Prostate gland (tissue), 2 donors: ENCODE results near the gene VPS29. TPM values are rescaled to one million over a fixed set of nuclear protein-coding genes. Genes with fewer than 3 reads are reported as not detected.
A peak's percentile ranks its signal among the peaks of the same experiment; 100 is the strongest.

ENCODE experiments used
- DNase-seq: peaks from one replicate; pipeline ENCODE4 v3.0.0-alpha.2; 2019; ENCODE audit warnings: low spot score
- H3K27ac ChIP-seq, 2 donors: fragments of 200-600 bp; sonication (generic); 2 replicates each; pipeline ENCODE4 v1.5.1; 2017 to 2019
- H3K27me3 ChIP-seq: fragments of 200-600 bp; sonication (generic); replicated peaks from 2 replicates; pipeline ENCODE4 v1.5.1; 2019; ENCODE audit not compliant: insufficient read depth
- H3K36me3 ChIP-seq, 2 donors: fragments of 200-600 bp; sonication (generic); 1 replicate in 1 of 2; 2 replicates in 1 of 2; pipeline versions ENCODE4 v1.5.1 to v1.8.1; 2017 to 2019
- H3K4me1 ChIP-seq: fragments of 200-600 bp; sonication (generic); replicated peaks from 2 replicates; pipeline ENCODE4 v1.5.1; 2019
- H3K4me3 ChIP-seq, 2 donors: fragments of 200-600 bp; sonication (generic); 2 replicates each; pipeline ENCODE4 v1.5.1; 2017 to 2019
- H3K9me3 ChIP-seq: fragments of 200-600 bp; sonication (generic); 2 replicates; pipeline ENCODE4 v1.5.1; 2017
- POLR2A ChIP-seq: fragments of 450-650 bp; IDR thresholded peaks from one replicate; pipeline ENCODE4 v1.6.1; 2016; ENCODE audit warnings: antibody characterized with exemption, mild to moderate bottlenecking
- POLR2AphosphoS5 ChIP-seq: sonication (generic); formaldehyde crosslinking; IDR thresholded peaks from one replicate; pipeline ENCODE4 v1.6.1; 2017; ENCODE audit warnings: antibody characterized with exemption
- WGBS: methylation state at CpG from one replicate; pipeline ENCODE4 v1.1.5; 2018; 5-methylcytosine and 5-hydroxymethylcytosine counted together
- intact Hi-C: fragments of 100-400 bp; cut with DNase I; formaldehyde crosslinking; loops from one replicate; pipeline ENCODE4 v1.14.2; 2022
- total RNA-seq, 2 donors: library from RNA; depleted of rRNA; stranded (reverse); fragments of >200 nt; gene quantifications; one replicate each; pipeline ENCODE4 v1.1.0, GENCODE V29; 2016
- TF ChIP-seq, protein P1 (sequence below), 4 experiments: fragments of 200-600 bp in 2 of 4; fragments of 450-650 bp in 2 of 4; sonication (generic) in 2 of 4; IDR thresholded peaks; 1 replicate in 3 of 4; 2 replicates in 1 of 4; pipeline ENCODE4 v1.5.1; 2016 to 2019; ENCODE audit warnings: antibody characterized with exemption in 4 of 4, mild to moderate bottlenecking in 2 of 4, moderate library complexity in 2 of 4

VPS29 gene
- total RNA-seq, 2 donors from 2014 or later = 60.5 to 89.8 TPM

DNA sequence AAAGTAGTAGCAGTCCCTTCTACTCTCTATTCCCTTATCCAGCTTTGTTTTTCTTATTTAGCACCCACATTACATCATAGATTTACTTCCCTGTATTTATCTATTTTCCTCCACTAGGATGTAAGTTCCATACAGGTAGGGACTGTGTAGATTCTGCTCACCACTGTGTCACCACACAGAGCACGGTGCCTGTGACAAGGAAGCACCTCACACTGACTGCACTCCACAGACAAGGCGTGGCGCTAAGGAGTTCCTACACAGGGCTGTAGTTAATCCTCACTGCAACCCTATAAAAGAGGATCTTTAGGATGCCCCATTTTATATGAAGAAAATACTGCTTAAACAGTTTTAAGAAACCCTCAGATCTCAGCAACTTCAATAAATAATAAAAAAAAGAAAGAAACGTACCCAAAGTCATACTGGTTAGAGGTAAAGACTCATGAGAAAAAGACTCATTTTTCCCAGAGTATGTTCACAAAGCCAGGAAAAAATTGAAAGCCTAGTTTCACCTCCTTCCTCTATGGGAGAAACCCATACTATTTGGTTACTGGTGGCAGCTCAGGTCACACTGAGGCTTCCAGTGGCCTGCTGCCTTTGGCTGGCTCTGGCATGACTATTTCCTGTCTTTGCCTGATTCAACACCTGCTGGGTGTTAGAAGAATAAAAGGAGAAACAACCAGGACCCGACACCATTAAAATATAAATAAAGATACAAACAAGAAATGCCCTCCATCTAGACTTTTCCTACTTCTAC is 37.1 kb upstream of the VPS29 start:
- no peaks in the 10 kb centered on the region for H3K9me3 ChIP-seq
- intact Hi-C loops = no loop called here
- 76% methylated on average over 5 of the region's 5 CpGs for WGBS
- DNase-seq = no peak
- peak overlapping the region; percentile 48 to 71 for H3K27ac ChIP-seq
- H3K4me3 ChIP-seq = no peak overlapping the region
- H3K27me3 ChIP-seq = no peaks in the 10 kb centered on the region
- TF ChIP-seq, protein P1, sequence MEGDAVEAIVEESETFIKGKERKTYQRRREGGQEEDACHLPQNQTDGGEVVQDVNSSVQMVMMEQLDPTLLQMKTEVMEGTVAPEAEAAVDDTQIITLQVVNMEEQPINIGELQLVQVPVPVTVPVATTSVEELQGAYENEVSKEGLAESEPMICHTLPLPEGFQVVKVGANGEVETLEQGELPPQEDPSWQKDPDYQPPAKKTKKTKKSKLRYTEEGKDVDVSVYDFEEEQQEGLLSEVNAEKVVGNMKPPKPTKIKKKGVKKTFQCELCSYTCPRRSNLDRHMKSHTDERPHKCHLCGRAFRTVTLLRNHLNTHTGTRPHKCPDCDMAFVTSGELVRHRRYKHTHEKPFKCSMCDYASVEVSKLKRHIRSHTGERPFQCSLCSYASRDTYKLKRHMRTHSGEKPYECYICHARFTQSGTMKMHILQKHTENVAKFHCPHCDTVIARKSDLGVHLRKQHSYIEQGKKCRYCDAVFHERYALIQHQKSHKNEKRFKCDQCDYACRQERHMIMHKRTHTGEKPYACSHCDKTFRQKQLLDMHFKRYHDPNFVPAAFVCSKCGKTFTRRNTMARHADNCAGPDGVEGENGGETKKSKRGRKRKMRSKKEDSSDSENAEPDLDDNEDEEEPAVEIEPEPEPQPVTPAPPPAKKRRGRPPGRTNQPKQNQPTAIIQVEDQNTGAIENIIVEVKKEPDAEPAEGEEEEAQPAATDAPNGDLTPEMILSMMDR (IDR thresholded peaks at IDR 0.05) = no peak
- peaks cover 7% of the 10 kb centered on the region for H3K4me1 ChIP-seq
- H3K36me3 ChIP-seq = no peaks in the 10 kb centered on the region

DNA sequence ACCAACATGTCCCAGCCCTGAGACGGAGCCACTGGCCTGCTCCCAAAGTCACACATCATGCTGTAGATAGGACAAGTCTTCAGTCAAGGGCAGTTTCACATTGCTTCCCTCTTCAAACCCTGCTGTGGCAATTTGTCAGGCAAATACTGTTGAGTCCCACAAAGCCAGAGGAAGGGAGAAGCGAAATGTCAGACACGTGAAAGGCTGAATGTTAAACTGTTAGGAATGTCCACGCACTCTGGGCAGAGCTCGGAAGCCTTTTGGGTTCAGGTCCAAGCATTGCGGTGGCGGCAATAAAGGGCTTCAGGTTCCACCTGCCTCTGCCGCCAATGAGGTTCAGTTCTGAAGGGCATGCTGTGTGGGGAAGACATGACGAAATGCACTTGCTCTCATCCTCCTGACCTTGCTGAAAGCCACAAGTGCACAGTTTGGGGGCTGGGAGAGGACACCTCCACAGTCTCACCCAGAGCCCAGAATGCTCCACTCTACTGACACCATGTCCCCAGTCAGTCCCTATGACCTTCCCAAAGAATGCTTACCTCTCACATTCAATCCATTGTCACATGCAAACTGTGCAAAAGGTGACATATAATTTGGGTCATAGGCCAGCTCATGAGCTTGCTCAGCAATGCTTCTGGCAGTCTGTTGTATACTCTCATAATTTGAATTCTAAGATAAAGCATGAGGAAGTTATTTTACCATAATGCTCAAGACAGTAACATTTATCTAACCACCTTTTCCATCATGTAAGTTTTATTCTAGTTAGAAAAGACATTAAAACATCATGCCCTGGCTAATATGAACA is 35.9 kb upstream of the VPS29 start:
- TF ChIP-seq, protein P1 (IDR thresholded peaks at IDR 0.05) = no peak
- TF ChIP-seq POLR2AphosphoS5 (peak; percentile 68), POLR2A (peak; percentile 25)
- H3K36me3 ChIP-seq = no peaks in the 10 kb centered on the region
- H3K9me3 ChIP-seq = no peaks in the 10 kb centered on the region
- intact Hi-C loops = no loop called here
- H3K27me3 ChIP-seq = no peaks in the 10 kb centered on the region
- peak; percentile 82 for DNase-seq
- H3K27ac ChIP-seq = peak overlapping the region; percentile 48 to 71
- no peak overlapping the region for H3K4me3 ChIP-seq
- WGBS = 14% methylated on average over 9 of the region's 9 CpGs
- peaks cover 9% of the 10 kb centered on the region for H3K4me1 ChIP-seq

DNA sequence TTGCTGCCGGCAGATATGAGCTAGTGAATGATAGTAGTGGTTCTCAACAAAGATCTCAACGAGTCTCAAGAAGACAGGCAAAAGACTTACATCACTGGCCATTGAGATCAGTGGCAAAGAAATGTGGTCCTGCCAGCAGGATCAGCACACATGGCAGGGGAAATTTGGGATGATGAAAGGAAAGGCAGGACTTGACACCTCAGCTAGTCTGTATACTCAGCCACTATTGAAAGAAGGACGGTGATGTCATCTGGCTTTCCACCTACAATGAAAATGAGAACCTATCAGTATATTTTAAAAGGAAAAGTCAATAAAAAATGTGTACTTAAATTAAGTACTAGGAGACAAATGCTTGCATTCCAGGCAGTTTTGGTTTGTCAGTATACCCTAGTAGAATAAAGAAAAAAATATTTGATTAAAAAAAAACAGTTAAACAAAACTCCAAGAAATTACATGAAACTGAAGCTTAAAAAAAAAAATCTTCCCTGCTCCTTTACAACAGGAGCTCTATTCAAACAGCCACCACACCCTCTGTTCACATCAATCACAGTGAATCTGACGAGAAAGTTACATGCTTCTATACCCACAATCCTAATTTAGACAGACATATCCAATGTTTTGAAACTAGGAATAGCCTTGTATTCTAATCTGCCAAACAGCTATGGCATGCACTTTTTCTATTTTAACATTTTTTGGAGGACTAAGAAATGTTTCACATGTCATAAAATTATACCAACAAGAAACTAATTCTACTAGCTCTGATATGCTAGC is 35.1 kb upstream of the VPS29 start:
- intact Hi-C loops = no loop called here
- Histone ChIP-seq H3K27me3 (no peaks in the 10 kb centered on the region), H3K27ac (peak overlapping the region; percentile 48 to 71), H3K9me3 (no peaks in the 10 kb centered on the region), H3K36me3 (no peaks in the 10 kb centered on the region), H3K4me1 (peaks cover 11% of the 10 kb centered on the region), H3K4me3 (no peak overlapping the region)
- TF ChIP-seq POLR2AphosphoS5 (no peak), POLR2A (no peak)
- TF ChIP-seq, protein P1 (IDR thresholded peaks at IDR 0.05) = no peak
- DNase-seq = no peak
- whole genome bisulfite sequencing = 41% methylated on average over 4 of the region's 4 CpGs

DNA sequence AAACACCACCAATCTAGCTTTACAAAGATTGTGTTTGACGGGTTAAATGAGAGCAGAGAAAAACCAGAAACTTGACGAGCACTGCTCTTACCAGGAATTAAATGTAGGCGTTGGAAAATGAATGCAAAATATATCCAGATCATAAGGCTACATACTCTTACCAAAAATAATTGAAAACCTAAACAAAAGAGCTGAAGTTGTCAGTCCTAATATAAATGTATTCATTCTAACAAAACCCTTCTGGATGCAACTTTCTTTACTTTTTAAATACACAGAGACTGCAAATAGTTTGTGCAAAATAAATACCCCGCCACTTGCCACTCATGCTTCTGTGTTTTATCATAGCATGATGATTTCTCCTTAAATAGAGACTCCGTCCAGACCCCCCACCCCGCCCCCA is 32.9 kb upstream of the VPS29 start:
- Histone ChIP-seq H3K9me3 (no peaks in the 10 kb centered on the region), H3K4me1 (peaks cover 12% of the 10 kb centered on the region), H3K4me3 (no peak overlapping the region), H3K27me3 (no peaks in the 10 kb centered on the region), H3K27ac (no peak overlapping the region), H3K36me3 (no peaks in the 10 kb centered on the region)
- 92% methylated on average over 6 of the region's 6 CpGs for WGBS
- no peak for TF ChIP-seq POLR2A
- TF ChIP-seq POLR2AphosphoS5 = no peak
- TF ChIP-seq, protein P1 (IDR thresholded peaks at IDR 0.05) = no peak
- intact Hi-C loops = no loop called here
- DNase-seq = no peak
